AG08395 (cell line): ENCODE data around the gene GAB2.
A peak's percentile ranks its signal among the peaks of the same experiment; 100 is the strongest.

Experiments
- DNase-seq: peaks from one replicate; pipeline ENCODE4 v3.0.0; 2012; ENCODE audit warnings: mixed read lengths, low spot score

The GAB2 gene

GRCh38 chr11:78341841-78342240 lies 75.8 kb downstream of the GAB2 start:
- no peak for DNase-seq

- no peak for DNase-seq
Measured at GRCh38 chr11:78340530-78340929, 77.1 kb downstream of the GAB2 start.

- DNase-seq = no peak
Measured at GRCh38 chr11:78339945-78340344, 77.7 kb downstream of the GAB2 start.

- DNase-seq = no peak
Measured at GRCh38 chr11:78339483-78339882, 78.1 kb downstream of the GAB2 start.

GRCh38 chr11:78338702-78339101 lies 78.9 kb downstream of the GAB2 start:
- no peak for DNase-seq

GRCh38 chr11:78338138-78338537 lies 79.5 kb downstream of the GAB2 start:
- no peak for DNase-seq

- DNase-seq = no peak
Measured at GRCh38 chr11:78337554-78337924, 80.1 kb downstream of the GAB2 start.

- no peak for DNase-seq
Measured at GRCh38 chr11:78336877-78337553, 80.6 kb downstream of the GAB2 start.

GRCh38 chr11:78334109-78334508 lies 83.5 kb downstream of the GAB2 start:
- DNase-seq = no peak

GRCh38 chr11:78332872-78333271 lies 84.7 kb downstream of the GAB2 start:
- no peak for DNase-seq

- no peak for DNase-seq
Measured at GRCh38 chr11:78332174-78332866, 85.3 kb downstream of the GAB2 start.

- no peak for DNase-seq
Measured at GRCh38 chr11:78331711-78332110, 85.9 kb downstream of the GAB2 start.

GRCh38 chr11:78330361-78330760 lies 87.3 kb downstream of the GAB2 start:
- DNase-seq = no peak

- no peak for DNase-seq
Measured at GRCh38 chr11:78327945-78328344, 89.7 kb downstream of the GAB2 start.

- no peak for DNase-seq
Measured at GRCh38 chr11:78325274-78325781, 92.3 kb downstream of the GAB2 start.

- DNase-seq = no peak
Measured at GRCh38 chr11:78323363-78323762, 94.3 kb downstream of the GAB2 start.

- peak; percentile 21 for DNase-seq
Measured at GRCh38 chr11:78319453-78319955, 98.1 kb downstream of the GAB2 start.

- DNase-seq = peak; percentile 41
Measured at GRCh38 chr11:78318321-78319114, 99.1 kb downstream of the GAB2 start.

- no peak for DNase-seq
Measured at GRCh38 chr11:78315724-78316123, 101.9 kb downstream of the GAB2 start.

- no peak for DNase-seq
Measured at GRCh38 chr11:78314762-78315161, 102.9 kb downstream of the GAB2 start.

GRCh38 chr11:78313898-78314297 lies 103.7 kb downstream of the GAB2 start:
- DNase-seq = no peak

GRCh38 chr11:78313181-78313795 lies 104.3 kb downstream of the GAB2 start:
- DNase-seq = peak; percentile 84
